HFF-Myc (cell line): ENCODE measurements around the gene EXOG.

Experiments used
- DNase-seq: peaks from one replicate; pipeline ENCODE4 v3.0.0-alpha.2; 2011; ENCODE audit warnings: low read depth; ENCODE audit errors: extremely low read depth
- H3K4me3 ChIP-seq: replicated peaks from 2 replicates; pipeline ENCODE4 v1.5.1; 2011; ENCODE audit warnings: low read depth, mild to moderate bottlenecking, control low read depth, low read length
- CTCF ChIP-seq: IDR thresholded peaks from 2 replicates; pipeline ENCODE4 v1.5.1; 2012; ENCODE audit warnings: mild to moderate bottlenecking, low read depth, low read length, control low read depth; ENCODE audit errors: missing control alignments

The EXOG gene

DNA sequence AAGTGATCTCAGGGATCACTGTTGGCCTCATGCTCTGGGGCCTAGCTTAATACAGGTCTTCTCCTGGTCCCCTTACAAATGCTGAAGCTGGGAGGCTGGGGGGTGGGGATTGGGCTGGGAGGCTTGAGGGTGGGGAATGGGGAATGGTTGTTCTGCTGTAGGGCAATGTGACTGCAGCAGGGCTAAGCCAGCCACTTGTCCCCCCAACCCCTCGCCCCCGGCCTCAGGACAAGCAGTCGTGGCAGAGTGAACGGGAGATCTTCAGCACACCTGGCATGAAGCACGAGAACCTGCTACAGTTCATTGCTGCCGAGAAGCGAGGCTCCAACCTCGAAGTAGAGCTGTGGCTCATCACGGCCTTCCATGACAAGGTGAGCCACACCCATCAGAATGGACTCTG, 17.2 kb upstream of the EXOG start:
- no peak for TF ChIP-seq CTCF
- H3K4me3 ChIP-seq, result no peak overlapping the region
- no peak for DNase-seq

- DNase-seq, result no peak
Measured at GRCh38 chr3:38479431-38480092, 16.6 kb upstream of the EXOG start.

DNA sequence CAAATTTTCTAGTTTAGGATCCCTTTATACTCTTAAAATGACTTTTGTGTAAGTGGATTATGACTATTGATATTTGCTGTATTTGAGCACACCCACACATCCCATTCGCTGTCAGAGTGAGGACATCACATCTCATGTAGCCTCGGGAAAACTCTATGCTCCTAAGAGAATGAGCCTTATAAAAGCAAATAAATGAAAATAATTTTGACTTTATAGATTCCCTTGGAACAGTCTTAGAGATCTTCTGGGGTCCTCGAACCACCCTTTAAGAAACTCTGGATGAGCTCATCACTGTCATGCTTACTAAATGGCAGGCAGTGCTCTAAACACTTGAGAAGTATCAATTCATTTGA, 16.1 kb upstream of the EXOG start:
- no peak for TF ChIP-seq CTCF
- H3K4me3 ChIP-seq, result no peak overlapping the region

More at GRCh38 chr3:38479431-38480092, 16.6 kb upstream of the EXOG start:
- TF ChIP-seq CTCF, result peak; percentile 86
- H3K4me3 ChIP-seq, result no peak overlapping the region

DNA sequence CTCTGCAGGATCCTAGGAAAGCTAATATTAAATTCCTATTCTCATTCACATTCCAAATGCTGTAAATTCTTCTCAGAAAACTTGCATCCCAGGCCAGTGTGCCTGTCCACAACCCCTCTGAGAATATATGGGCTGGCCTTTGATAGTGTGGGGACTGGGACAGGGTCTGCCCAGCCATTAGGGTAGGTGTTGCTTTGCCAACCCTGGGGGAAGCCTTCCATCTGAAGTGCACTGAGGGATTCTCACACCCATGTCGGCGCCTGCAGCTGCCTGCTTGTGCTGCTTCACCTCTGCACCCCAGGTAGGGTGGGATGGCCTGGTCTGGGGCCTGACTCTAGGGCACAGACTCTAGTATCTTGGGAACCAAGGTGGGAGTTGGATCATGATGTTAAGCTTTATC, 15.2 kb upstream of the EXOG start:
- TF ChIP-seq CTCF, result no peak
- DNase-seq, result no peak
- H3K4me3 ChIP-seq, result no peak overlapping the region

More for the DNA sequence above, 16.1 kb upstream of the EXOG start:
- no peak for DNase-seq

DNA sequence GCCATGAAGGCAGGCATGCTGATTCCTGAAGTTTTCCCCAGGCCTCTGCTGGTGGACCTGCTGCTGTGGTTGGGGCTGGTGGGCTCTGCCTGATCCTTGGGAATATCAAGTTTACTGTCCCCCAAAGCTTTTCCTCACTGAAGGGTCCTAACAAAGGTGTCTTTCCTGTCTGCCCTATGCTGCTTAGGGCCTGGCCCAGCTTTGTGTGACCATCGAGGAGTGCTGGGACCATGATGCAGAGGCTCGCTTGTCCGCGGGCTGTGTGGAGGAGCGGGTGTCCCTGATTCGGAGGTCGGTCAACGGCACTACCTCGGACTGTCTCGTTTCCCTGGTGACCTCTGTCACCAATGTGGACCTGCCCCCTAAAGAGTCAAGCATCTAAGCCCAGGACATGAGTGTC, 13.2 kb upstream of the EXOG start:
- no peak for TF ChIP-seq CTCF
- no peak for DNase-seq
- H3K4me3 ChIP-seq, result no peak overlapping the region

- no peak overlapping the region for H3K4me3 ChIP-seq
- no peak for DNase-seq
- no peak for TF ChIP-seq CTCF
Measured at GRCh38 chr3:38487323-38487722, 8.8 kb upstream of the EXOG start.

DNA sequence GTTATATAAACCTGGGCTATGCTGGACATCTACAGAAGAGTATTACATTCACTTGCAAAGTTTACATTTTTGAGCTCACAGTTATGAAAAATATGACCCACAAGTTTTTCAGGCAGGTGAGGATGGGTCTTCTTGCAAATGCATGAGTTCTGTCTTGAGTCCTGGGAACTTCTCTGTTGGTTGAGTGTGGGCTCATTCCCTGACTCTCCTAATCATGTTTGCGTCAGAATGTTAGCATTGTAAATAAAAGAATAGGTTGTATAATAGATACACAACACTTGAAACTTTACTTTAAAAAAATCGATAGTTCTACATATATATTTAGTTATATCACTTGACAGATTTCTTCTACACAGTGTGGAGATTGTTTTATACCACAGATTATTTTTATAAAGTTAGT, 7.2 kb upstream of the EXOG start:
- no peak for TF ChIP-seq CTCF
- no peak overlapping the region for H3K4me3 ChIP-seq

More for the DNA sequence above, 7.2 kb upstream of the EXOG start:
- DNase-seq, result no peak
